Measurements from ENCODE around the gene CDK6.

DNA sequence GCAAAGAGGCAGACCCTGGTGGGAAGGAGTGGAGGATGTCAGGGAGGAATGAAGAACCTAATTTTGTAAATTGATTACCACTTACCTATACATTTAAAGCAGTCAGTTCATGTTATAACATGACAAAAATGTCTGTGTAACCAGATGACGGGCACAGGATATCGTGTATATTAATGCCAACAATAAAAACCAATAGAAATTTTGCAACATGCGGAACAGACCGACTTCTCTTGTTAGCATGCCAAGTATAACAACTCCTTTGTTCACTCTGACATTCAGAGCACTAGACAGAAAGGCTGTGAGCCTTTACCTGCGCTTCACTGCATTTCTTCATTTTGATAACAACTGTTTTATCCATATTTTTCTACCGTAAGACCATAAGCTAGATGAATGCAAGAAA lies 29.9 kb downstream of the CDK6 start:
- TF ChIP-seq POLR2AphosphoS5 (IDR thresholded peaks at IDR 0.05; ENCODE audit: low read depth), result no peak
- TF ChIP-seq, protein P1, sequence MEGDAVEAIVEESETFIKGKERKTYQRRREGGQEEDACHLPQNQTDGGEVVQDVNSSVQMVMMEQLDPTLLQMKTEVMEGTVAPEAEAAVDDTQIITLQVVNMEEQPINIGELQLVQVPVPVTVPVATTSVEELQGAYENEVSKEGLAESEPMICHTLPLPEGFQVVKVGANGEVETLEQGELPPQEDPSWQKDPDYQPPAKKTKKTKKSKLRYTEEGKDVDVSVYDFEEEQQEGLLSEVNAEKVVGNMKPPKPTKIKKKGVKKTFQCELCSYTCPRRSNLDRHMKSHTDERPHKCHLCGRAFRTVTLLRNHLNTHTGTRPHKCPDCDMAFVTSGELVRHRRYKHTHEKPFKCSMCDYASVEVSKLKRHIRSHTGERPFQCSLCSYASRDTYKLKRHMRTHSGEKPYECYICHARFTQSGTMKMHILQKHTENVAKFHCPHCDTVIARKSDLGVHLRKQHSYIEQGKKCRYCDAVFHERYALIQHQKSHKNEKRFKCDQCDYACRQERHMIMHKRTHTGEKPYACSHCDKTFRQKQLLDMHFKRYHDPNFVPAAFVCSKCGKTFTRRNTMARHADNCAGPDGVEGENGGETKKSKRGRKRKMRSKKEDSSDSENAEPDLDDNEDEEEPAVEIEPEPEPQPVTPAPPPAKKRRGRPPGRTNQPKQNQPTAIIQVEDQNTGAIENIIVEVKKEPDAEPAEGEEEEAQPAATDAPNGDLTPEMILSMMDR (conservative IDR thresholded peaks at IDR 0.05; ENCODE audit: low read depth in 2 of 2), result no peak
- no peak for TF ChIP-seq JUNB (IDR thresholded peaks at IDR 0.05; ENCODE audit: unreplicated experiment)
- TF ChIP-seq EZH2 (IDR thresholded peaks at IDR 0.05; ENCODE audit: low read depth, unreplicated experiment), result no peak
- TF ChIP-seq, protein P2, sequence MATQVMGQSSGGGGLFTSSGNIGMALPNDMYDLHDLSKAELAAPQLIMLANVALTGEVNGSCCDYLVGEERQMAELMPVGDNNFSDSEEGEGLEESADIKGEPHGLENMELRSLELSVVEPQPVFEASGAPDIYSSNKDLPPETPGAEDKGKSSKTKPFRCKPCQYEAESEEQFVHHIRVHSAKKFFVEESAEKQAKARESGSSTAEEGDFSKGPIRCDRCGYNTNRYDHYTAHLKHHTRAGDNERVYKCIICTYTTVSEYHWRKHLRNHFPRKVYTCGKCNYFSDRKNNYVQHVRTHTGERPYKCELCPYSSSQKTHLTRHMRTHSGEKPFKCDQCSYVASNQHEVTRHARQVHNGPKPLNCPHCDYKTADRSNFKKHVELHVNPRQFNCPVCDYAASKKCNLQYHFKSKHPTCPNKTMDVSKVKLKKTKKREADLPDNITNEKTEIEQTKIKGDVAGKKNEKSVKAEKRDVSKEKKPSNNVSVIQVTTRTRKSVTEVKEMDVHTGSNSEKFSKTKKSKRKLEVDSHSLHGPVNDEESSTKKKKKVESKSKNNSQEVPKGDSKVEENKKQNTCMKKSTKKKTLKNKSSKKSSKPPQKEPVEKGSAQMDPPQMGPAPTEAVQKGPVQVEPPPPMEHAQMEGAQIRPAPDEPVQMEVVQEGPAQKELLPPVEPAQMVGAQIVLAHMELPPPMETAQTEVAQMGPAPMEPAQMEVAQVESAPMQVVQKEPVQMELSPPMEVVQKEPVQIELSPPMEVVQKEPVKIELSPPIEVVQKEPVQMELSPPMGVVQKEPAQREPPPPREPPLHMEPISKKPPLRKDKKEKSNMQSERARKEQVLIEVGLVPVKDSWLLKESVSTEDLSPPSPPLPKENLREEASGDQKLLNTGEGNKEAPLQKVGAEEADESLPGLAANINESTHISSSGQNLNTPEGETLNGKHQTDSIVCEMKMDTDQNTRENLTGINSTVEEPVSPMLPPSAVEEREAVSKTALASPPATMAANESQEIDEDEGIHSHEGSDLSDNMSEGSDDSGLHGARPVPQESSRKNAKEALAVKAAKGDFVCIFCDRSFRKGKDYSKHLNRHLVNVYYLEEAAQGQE (IDR thresholded peaks at IDR 0.05; ENCODE audit: unreplicated experiment), result no peak
- TF ChIP-seq ETS1 (IDR thresholded peaks at IDR 0.05), result no peak
- no peak for TF ChIP-seq EZH2phosphoT487 (IDR thresholded peaks at IDR 0.05; ENCODE audit: unreplicated experiment)
- no peak for TF ChIP-seq CREB1 (CRISPR knock-in tag; IDR thresholded peaks at IDR 0.05; ENCODE audit: low read depth)
- no peak for TF ChIP-seq STAT1 (IDR thresholded peaks at IDR 0.05; ENCODE audit: unreplicated experiment)
- TF ChIP-seq NANOG (IDR thresholded peaks at IDR 0.05; ENCODE audit: borderline replicate concordance), result no peak
- TF ChIP-seq ZNF114 (CRISPR knock-in tag; IDR thresholded peaks at IDR 0.05), result no peak
- TF ChIP-seq ZNF331 (CRISPR knock-in tag; IDR thresholded peaks at IDR 0.05; ENCODE audit: low read depth), result no peak
- no peak for TF ChIP-seq ZNF462 (CRISPR knock-in tag; IDR thresholded peaks at IDR 0.05)
